ENCODE results near the gene ITGA2B.
"Not testable (repeated sequence)": the region's sequence is repeated elsewhere in the genome, so short reads cannot be mapped to it uniquely, and the experiment has no call there.

The ITGA2B gene

DNA sequence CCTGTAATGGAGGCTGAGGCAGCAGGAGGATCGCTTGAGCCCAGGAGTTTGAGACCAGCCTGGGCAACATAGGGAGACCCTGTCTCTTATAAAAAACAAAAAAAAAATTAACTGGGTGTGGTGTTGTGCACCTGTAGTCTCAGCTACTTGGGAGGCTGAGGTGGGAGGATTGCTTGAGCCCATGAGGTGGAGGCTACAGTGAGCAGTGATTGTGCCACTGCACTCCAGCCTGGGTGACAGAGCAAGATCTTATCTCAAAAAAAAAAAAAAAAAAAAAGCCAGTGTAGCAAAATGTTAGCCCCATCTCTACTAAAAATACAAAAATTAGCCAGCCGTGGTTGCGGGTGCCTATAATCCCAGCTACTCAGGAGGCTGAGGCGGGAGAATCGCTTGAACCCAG is 59.2 kb downstream of the ITGA2B start:
- DNase-seq (ENCODE audit: low read depth, low spot score) = not testable (repeated sequence)

- not testable (repeated sequence) for DNase-seq (ENCODE audit: low read depth, low spot score)
Observed at GRCh38 chr17:44329516-44329915, 59.9 kb downstream of the ITGA2B start.

- no peak for DNase-seq (ENCODE audit: low read depth, low spot score)
Observed at GRCh38 chr17:44327715-44328449, 61.6 kb downstream of the ITGA2B start.

DNA sequence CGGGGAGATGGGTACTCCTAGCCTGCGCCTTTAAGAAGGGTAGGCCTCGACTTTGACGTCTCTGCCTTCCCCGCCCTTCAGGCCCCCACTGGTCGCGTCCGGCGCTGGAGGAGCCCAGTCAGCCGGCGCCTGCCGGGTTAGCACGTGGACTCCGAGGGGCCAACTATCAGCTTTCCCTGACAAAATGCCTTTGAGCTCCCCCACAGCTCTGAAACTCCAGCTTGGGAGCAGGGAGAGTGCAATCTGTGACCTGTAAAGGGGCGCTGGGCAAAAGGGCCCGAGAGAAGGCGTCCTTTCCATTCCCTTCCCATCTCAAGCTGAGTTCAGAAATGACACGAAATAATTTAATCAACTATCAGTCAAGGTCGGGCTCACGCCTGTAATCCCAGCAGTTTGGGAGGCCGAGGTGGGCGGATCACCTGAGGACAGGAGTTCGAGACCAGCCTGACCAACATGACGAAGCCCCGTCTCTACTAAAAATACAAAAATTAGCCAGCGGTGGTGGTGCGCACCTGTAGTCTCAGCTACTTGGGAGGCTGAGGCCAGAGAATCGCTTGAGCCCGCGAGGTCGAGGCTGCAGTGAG is 62.5 kb downstream of the ITGA2B start:
- DNase-seq (ENCODE audit: low read depth, low spot score) = peak; percentile 91

DNA sequence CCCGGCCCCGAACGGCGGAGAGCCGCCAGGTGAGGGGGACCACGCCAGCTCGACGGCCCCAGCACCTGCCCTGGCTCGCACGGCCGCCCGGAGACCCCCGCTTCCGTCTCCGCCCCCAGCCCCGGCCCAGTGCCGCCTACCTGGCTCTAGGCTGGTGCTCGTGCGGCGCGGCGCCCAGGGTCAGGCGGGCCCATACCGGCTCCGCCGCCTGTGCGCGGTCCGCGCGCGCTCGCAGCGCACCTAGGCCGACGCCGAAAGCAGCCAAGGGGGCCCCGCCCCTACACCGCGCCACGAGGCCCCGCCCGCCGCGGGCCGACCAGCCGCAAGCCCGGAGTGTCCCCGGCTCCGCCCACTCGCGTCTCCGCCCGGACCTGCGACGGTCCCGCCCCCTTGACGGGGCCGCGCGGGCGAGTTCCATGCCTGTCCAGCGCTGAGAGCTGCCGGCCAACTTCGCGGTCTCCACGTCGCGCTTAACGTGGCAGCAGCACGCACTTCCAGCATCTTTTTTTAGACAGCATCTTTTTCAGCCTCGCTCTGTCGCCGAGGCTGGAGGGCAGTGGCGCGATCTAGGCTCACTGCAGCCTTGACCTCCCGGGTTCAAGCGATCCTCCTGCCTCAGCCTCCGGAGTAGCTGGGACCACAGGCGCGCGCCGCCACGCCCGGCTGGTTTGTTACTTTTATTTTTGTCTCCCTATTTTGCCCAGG is 64.7 kb downstream of the ITGA2B start, which contains the start of gene SLC25A39:
Gene SLC25A39, minus strand, starts transcription at position 253 of the 705 bp plus-strand sequence. CDS start 1,261 bp downstream, outside the sequence.
- DNase-seq (ENCODE audit: low read depth, low spot score) = peak; percentile 63

- no peak for DNase-seq (ENCODE audit: low read depth, low spot score)
Observed at GRCh38 chr17:44324092-44324570, 65.3 kb downstream of the ITGA2B start.

GRCh38 chr17:44323359-44324091 is 65.9 kb downstream of the ITGA2B start:
- DNase-seq (ENCODE audit: low read depth, low spot score) = no peak

DNA sequence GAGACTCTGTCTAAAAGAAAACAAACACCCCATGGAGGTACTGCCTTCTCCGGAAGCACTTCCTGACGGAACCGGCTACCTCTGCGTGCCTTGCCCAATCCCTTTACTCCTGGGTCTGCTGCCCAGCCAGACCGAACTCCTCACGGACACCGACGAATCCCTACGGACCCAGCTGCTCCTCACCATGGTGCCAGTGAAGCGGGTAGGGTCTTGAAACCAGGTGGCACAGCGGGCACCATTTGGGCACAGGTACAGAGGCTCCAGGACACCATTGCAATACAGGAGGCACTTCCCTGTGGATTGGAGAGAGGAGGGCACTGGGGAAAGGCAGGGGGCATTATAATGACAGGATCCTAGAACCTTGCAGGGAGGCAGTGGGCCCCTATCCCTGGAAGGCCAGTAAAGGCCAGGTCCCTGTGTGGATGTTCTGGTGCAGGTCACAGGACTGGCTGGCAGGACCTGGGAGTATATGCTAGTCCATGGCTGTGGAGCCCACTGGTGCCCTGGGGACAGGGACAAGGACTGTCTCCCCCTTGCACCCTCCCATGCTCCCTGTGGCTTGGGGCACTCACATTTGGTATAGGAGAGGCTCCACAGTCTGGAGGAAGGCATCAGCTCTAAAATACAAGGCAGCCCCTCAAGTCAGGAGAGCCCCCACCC is 67.1 kb downstream of the ITGA2B start:
- no peak for DNase-seq (ENCODE audit: low read depth, low spot score)

Data from iPS DF 19.7 (cell line).